Right hindlimb (tissue), 1 donor: Measurements from ENCODE around the gene ISLR2.

Experiments
- DNase-seq: peaks from one replicate; pipeline ENCODE4 v3.0.0-alpha.2; 2018

The ISLR2 gene

DNA sequence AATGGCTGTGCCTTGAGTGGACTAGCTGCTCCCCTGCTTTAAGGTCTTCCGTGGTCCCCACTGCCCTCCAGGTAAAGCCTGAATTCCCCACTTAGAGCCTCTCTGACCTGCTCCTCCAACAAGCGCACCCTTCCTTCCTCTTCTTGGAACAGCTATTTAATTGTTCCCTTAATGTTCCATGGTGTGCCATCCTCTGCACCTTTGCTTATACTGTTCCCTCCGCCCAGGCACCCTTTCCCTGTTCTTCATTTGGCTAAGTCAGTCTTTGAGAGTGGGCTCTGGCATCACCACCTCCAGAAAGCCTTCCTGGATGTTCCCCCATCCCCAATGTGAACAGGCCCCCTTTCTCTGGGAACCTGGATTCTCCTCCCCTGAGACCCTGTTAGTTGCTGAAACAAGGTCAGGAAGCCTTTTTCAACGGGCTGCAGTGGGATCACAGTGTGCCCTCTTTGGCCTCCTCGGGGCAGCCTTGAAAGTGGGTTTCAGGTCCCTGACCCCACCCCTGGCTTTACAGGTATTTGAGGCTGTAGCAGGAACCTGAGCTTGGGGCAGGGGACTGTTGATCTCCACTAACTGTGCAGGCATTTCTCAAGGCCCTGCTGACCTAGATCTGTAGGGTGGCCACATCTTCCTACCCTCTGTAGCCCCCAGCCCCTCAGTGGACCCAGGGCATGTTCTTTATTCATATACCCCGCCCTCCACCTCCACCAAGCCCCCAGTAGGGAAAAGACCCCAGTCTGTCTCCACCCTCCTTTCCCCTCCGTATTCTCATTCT is 48.1 kb downstream of the ISLR2 start:
- no peak for DNase-seq

DNA sequence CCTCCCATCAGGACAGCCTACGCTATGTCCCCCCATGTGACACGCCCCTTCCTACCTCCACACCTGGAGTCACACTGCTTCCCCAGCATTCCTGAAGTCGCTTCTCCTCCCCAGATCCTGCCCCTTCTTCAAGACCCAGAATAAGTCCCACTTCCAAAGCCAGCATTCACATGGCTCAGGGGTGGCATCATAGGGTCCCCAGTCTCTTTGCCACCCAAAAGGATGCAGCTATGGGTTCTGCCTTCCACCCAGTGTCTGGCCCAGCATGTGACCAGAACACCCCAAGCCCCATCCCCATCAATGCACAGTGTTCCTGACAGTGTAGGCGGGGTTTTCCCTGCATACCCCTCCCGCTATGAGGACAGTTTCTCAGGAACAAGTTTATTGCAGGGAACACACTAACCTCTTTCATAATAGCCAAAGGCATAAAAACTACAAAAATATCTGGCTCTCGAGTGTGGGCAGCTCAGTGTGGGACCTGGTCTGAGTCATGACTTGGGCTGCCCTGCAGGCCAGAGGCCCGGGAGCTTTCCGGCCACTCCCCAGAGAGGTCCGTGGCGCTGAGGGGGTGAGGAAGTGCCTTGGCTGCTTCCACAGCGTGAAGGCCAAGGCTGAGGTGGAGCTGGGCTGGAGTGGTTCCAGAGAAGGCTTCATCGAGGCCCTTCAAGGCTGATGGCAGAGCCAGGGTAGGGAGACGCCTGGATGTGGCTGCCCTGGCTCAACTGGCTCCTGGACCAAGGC is 48.9 kb downstream of the ISLR2 start:
- peak; percentile 78 for DNase-seq

DNA sequence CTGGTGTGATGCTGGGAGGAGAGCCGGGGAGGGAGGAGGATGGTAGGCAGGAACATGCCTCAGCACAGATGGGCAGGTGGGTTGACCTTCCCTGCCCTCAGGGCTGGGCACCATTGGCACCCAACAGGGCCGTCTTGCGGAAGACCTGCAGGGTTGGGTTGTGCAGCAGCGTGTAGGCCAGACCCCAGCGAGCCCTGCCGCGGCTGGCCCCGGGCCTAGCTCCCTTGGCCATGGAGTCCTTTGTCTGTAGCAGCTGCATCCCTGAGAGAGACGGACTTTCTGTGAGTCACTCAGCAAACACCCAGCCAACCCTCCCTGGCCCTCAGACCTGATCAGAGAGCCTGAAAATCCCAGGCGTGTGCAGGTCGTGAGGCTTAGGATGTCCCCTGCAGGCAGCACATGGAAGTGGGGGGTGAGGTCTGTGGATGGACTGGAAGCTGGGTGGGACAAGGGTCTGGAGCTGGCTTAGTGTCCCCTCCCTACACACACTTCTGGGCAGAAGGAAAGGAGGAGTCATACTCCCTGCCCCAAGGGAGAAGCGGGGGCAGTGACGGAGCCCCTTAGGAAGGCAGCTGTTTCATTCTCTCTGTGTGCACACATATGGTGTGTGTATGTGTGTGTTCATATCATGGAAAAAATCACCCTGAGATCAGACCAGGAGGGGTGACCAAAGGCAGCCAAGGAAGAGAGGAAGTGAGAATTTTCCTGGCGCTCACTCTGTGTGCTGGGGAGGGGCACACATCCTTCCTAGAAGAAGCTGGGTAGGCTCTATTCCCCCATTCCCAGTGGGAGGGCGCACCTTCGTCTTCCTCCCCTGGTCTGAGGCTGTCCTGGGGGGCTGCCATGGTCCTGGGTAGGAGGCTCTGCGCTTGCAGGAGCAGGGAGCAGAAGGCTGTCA is 49.8 kb downstream of the ISLR2 start:
- peak; percentile 73 for DNase-seq

DNA sequence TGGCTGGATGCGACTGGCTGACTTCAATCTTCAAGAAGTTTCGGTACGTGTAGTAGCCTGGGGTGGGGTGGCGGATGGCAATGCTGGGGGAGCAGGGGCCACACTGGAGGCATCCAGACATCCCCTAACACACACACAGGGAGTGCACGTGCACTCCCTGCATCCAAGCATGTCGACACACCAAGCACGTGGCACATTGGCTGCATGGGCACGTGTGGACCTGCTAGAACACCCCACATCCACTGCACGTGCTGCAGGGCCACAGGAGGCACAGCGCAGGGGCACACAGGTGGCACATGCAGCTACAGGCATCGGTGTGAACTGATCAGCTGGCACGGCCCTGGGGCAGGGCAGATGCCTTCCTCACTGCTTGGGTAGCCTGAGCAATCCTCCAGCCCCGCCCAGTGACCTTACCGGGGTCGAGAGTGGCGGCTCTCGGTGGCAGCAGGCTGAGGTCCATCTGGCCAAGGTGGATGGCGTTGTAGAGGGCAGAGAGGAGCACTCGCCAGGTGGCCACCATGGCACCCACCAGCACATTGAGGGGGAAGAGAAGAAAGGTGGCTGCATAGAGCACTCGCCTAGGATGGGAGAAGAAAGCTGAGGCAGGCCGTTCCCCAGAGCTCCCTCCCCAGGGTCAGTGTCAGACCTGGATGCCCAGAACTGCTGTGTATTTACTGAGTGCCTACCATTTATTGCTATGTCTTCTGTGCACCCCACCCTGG is 50.7 kb downstream of the ISLR2 start:
- DNase-seq, result peak; percentile 14

- peak; percentile 20 for DNase-seq
Measured at GRCh38 chr15:74182131-74182530, 51.7 kb downstream of the ISLR2 start.

GRCh38 chr15:74184582-74185091 is 54.3 kb downstream of the ISLR2 start:
- DNase-seq, result peak; percentile 10

DNA sequence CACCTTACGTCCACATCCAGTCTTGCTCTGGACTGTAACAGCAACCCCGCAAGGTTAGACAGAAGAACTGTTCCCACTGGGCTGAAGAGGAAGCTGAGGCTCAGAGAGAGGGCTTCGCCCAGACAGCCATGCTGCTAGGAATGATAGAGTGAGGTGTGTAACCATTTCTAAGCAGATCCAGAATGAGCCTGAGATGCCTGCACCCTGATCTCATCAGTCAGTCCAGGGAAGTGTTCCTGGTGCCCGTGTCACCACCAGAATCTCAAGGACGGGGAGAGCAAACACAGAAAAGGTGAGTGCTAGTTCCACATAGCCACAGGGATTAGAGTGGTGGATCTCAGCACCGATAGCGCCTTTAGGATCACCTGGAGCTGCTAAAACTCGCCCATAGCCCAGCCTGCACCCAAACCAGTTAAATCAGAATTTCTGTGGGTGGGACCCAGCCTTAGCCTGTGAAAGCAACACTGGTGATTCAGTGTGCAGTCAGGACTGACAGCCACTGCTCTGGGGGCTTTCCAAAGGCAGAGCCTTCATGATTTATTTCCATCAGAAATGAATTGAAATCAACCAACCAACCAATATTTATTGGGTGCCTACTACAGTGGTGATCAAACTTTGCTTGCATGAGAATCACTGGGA is 55.4 kb downstream of the ISLR2 start:
- no peak for DNase-seq
